ENCODE data around the gene ALDH3A2.

GRCh38 chr17:19720210-19720475 lies 71.6 kb downstream of the ALDH3A2 start:
- TF ChIP-seq CTCF (IDR thresholded peaks at IDR 0.05) (no peak), POLR2A (IDR thresholded peaks at IDR 0.05) (no peak)

Data from lower leg skin (tissue), 3 donors.